Prostate gland (tissue), 2 donors: ENCODE data around the gene KCTD20.

Experiments
- POLR2AphosphoS5 ChIP-seq: sonication (generic); formaldehyde crosslinking; IDR thresholded peaks from one replicate; pipeline ENCODE4 v1.6.1; 2017; ENCODE audit warnings: antibody characterized with exemption
- TF ChIP-seq, protein P1 (sequence below), 4 experiments: fragments of 200-600 bp in 2 of 4; fragments of 450-650 bp in 2 of 4; sonication (generic) in 2 of 4; IDR thresholded peaks; 1 replicate in 3 of 4; 2 replicates in 1 of 4; pipeline ENCODE4 v1.5.1; 2016 to 2019; ENCODE audit warnings: antibody characterized with exemption in 4 of 4, mild to moderate bottlenecking in 2 of 4, moderate library complexity in 2 of 4

DNA sequence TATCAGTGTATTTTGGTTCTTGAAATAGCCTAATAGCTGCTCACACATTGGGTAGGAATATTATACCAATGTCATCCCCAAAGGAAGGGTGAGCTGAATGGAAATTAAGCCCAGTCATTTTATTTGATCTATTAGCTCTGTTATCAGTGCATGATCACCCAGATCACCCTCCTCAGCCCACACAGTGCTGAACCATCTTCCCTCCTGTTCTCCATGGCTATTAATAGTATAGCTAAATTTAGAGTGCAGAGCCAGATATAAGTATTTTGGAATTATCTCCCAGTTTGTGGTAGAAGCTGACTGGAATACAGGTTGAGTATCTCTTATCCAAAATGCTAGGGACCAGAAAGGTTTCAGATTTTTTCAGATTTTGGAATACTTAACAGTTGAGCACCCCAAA, 45.4 kb downstream of the KCTD20 start:
- TF ChIP-seq, protein P1, sequence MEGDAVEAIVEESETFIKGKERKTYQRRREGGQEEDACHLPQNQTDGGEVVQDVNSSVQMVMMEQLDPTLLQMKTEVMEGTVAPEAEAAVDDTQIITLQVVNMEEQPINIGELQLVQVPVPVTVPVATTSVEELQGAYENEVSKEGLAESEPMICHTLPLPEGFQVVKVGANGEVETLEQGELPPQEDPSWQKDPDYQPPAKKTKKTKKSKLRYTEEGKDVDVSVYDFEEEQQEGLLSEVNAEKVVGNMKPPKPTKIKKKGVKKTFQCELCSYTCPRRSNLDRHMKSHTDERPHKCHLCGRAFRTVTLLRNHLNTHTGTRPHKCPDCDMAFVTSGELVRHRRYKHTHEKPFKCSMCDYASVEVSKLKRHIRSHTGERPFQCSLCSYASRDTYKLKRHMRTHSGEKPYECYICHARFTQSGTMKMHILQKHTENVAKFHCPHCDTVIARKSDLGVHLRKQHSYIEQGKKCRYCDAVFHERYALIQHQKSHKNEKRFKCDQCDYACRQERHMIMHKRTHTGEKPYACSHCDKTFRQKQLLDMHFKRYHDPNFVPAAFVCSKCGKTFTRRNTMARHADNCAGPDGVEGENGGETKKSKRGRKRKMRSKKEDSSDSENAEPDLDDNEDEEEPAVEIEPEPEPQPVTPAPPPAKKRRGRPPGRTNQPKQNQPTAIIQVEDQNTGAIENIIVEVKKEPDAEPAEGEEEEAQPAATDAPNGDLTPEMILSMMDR (IDR thresholded peaks at IDR 0.05): no peak
- no peak for TF ChIP-seq POLR2AphosphoS5
